KBM-7 (cell line): ENCODE measurements around the gene NFAT5.
"Not testable (repeated sequence)": the region's sequence is repeated elsewhere in the genome, so short reads cannot be mapped to it uniquely, and the experiment has no call there.

Experiments
- DNase-seq: peaks from one replicate; pipeline ENCODE4 v3.0.0-alpha.2; 2015
- in situ Hi-C: fragments of 300-500 bp; cut with MboI; formaldehyde crosslinking; loops from 2 replicates; pipeline ENCODE4 v1.14.3; 2020; ENCODE audit warnings: low sequenced_read_pairs, low pct_unique_long_range_greater_than_20kb, mixed read lengths

NFAT5 gene

GRCh38 chr16:69720822-69721430 lies 155.2 kb downstream of the NFAT5 start:
- in situ Hi-C loops, result no loop called here
- no peak for DNase-seq

- in situ Hi-C loops, result no loop called here
- DNase-seq, result no peak
Observed at GRCh38 chr16:69721441-69721957, 155.7 kb downstream of the NFAT5 start.

- in situ Hi-C loops, result no loop called here
- no peak for DNase-seq
Observed at GRCh38 chr16:69724414-69724873, 158.7 kb downstream of the NFAT5 start.

GRCh38 chr16:69724981-69725479 lies 159.3 kb downstream of the NFAT5 start:
- no peak for DNase-seq
- in situ Hi-C loops, result no loop called here

- no peak for DNase-seq
- in situ Hi-C loops, result no loop called here
Observed at GRCh38 chr16:69725480-69726312, 159.9 kb downstream of the NFAT5 start.

GRCh38 chr16:69726313-69727060 lies 160.7 kb downstream of the NFAT5 start, which contains the start of gene NQO1:
Gene NQO1 (minus strand): TSS chr16:69726560. CDS start chr16:69726439, 121 bp downstream.
- peak; percentile 95 for DNase-seq
- in situ Hi-C loops, result no loop called here

- no peak for DNase-seq
- in situ Hi-C loops, result no loop called here
Observed at GRCh38 chr16:69727916-69728270, 162.1 kb downstream of the NFAT5 start.

- in situ Hi-C loops, result not testable (repeated sequence)
Observed at GRCh38 chr16:69729030-69729429, 163.3 kb downstream of the NFAT5 start.

GRCh38 chr16:69731280-69731679 lies 165.5 kb downstream of the NFAT5 start:
- in situ Hi-C loops, DNase-seq: not testable (repeated sequence)

More at GRCh38 chr16:69729030-69729429, 163.3 kb downstream of the NFAT5 start:
- not testable (repeated sequence) for DNase-seq

- DNase-seq, result no peak
Observed at GRCh38 chr16:69732101-69732500, 166.3 kb downstream of the NFAT5 start.

GRCh38 chr16:69741519-69741918 lies 175.8 kb downstream of the NFAT5 start:
- DNase-seq, result no peak
- in situ Hi-C loops, result no loop called here

More at GRCh38 chr16:69732101-69732500, 166.3 kb downstream of the NFAT5 start:
- in situ Hi-C loops, result no loop called here

GRCh38 chr16:69741951-69742904 lies 176.5 kb downstream of the NFAT5 start:
- no peak for DNase-seq
- in situ Hi-C loops, result no loop called here

- in situ Hi-C loops, result no loop called here
Observed at GRCh38 chr16:69744363-69745231, 178.8 kb downstream of the NFAT5 start.

GRCh38 chr16:69745232-69745612 lies 179.5 kb downstream of the NFAT5 start:
- DNase-seq, result no peak
- in situ Hi-C loops, result no loop called here

More at GRCh38 chr16:69744363-69745231, 178.8 kb downstream of the NFAT5 start:
- no peak for DNase-seq

- in situ Hi-C loops, result no loop called here
- DNase-seq, result no peak
Observed at GRCh38 chr16:69745959-69746358, 180.2 kb downstream of the NFAT5 start.

GRCh38 chr16:69747115-69747514 lies 181.3 kb downstream of the NFAT5 start:
- no peak for DNase-seq
- in situ Hi-C loops, result no loop called here

GRCh38 chr16:69748694-69749345 lies 183.1 kb downstream of the NFAT5 start:
- in situ Hi-C loops, result no loop called here
- DNase-seq, result no peak
